ENCODE data around the gene ATP9B.
"Not testable (repeated sequence)": the region's sequence is repeated elsewhere in the genome, so short reads cannot be mapped to it uniquely, and the experiment has no call there.

ATP9B gene

GRCh38 chr18:79169958-79170555 lies 100.9 kb downstream of the ATP9B start:
- H3K36me3 ChIP-seq (ENCODE audit: control insufficient read depth, insufficient read depth, low read length), result peaks cover 28% of the 10 kb centered on the region
- no peaks in the 10 kb centered on the region for H3K9me3 ChIP-seq (ENCODE audit: control insufficient read depth, low read length)
- WGBS, 2 experiments (ENCODE audit: insufficient coverage in 2 of 2), result 90 to 91% methylated on average over 4 to 8 of the region's 8 CpGs
- H3K4me3 ChIP-seq (ENCODE audit: extremely low read depth, insufficient read depth, low read length, poor library complexity, severe bottlenecking), result no peak overlapping the region
- no peak overlapping the region for H3K27ac ChIP-seq (ENCODE audit: low read depth, low read length, severe bottlenecking)
- H3K4me1 ChIP-seq (ENCODE audit: control insufficient read depth, insufficient read depth, low read length, poor library complexity, severe bottlenecking), result no peaks in the 10 kb centered on the region

DNA sequence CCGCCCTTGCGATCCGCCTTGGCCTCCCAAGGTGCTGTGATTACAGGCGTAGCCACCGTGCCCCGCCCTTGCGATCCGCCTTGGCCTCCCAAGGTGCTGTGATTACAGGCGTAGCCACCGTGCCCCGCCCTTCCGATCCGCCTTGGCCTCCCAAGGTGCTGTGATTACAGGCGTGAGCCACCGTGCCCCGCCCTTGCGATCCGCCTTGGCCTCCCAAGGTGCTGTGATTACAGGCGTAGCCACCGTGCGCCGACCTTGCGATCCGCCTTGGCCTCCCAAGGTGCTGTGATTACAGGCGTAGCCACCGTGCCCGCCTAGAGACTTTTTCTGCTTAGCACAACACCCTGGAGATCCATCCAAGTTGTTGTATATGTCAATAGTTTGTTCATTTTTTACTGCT lies 103.1 kb downstream of the ATP9B start:
- 81 to 95% methylated on average over 18 of the region's 27 CpGs for WGBS, 2 experiments (ENCODE audit: insufficient coverage in 2 of 2)
- not testable (repeated sequence) for H3K27ac ChIP-seq (ENCODE audit: low read depth, low read length, severe bottlenecking); H3K36me3 ChIP-seq (ENCODE audit: control insufficient read depth, insufficient read depth, low read length); H3K4me1 ChIP-seq (ENCODE audit: control insufficient read depth, insufficient read depth, low read length, poor library complexity, severe bottlenecking); H3K4me3 ChIP-seq (ENCODE audit: extremely low read depth, insufficient read depth, low read length, poor library complexity, severe bottlenecking); H3K9me3 ChIP-seq (ENCODE audit: control insufficient read depth, low read length)

DNA sequence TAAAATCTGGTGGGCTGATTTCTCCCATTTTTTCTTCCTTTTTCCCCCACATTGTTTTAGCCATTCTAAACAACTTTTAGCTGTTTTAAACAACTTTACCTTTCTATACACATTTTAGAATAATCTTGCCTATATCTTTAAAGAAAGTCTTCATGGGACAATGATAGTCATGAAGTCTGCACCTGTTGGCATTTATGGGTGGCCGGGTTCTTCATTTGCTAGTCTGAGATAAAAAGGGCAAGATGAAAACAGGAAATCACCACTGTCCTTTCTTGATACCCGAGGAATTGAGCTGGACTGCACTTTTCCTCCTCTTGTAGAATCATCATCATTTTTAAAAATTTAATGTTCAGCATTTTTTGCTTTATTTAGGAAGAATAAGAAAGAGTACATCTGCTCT lies 104.5 kb downstream of the ATP9B start:
- 80% methylated on average over 1 of the region's 2 CpGs; no CpG with 5 or more reads in 1 of the 2 experiments for WGBS, 2 experiments (ENCODE audit: insufficient coverage in 2 of 2)
- Histone ChIP-seq H3K36me3 (ENCODE audit: control insufficient read depth, insufficient read depth, low read length) (peaks cover 4% of the 10 kb centered on the region), H3K9me3 (ENCODE audit: control insufficient read depth, low read length) (no peaks in the 10 kb centered on the region), H3K27ac (ENCODE audit: low read depth, low read length, severe bottlenecking) (no peak overlapping the region), H3K4me3 (ENCODE audit: extremely low read depth, insufficient read depth, low read length, poor library complexity, severe bottlenecking) (no peak overlapping the region), H3K4me1 (ENCODE audit: control insufficient read depth, insufficient read depth, low read length, poor library complexity, severe bottlenecking) (no peaks in the 10 kb centered on the region)

- H3K4me1 ChIP-seq (ENCODE audit: control insufficient read depth, insufficient read depth, low read length, poor library complexity, severe bottlenecking), result no peaks in the 10 kb centered on the region
- no peaks in the 10 kb centered on the region for H3K9me3 ChIP-seq (ENCODE audit: control insufficient read depth, low read length)
- H3K4me3 ChIP-seq (ENCODE audit: extremely low read depth, insufficient read depth, low read length, poor library complexity, severe bottlenecking), result no peak overlapping the region
- H3K27ac ChIP-seq (ENCODE audit: low read depth, low read length, severe bottlenecking), result no peak overlapping the region
- WGBS, 2 experiments (ENCODE audit: insufficient coverage in 2 of 2), result 91 to 92% methylated on average over 8 to 10 of the region's 10 CpGs
- peaks cover 4% of the 10 kb centered on the region for H3K36me3 ChIP-seq (ENCODE audit: control insufficient read depth, insufficient read depth, low read length)
These were observed 108.9 kb downstream of the ATP9B start for GRCh38 chr18:79178113-79178531.

DNA sequence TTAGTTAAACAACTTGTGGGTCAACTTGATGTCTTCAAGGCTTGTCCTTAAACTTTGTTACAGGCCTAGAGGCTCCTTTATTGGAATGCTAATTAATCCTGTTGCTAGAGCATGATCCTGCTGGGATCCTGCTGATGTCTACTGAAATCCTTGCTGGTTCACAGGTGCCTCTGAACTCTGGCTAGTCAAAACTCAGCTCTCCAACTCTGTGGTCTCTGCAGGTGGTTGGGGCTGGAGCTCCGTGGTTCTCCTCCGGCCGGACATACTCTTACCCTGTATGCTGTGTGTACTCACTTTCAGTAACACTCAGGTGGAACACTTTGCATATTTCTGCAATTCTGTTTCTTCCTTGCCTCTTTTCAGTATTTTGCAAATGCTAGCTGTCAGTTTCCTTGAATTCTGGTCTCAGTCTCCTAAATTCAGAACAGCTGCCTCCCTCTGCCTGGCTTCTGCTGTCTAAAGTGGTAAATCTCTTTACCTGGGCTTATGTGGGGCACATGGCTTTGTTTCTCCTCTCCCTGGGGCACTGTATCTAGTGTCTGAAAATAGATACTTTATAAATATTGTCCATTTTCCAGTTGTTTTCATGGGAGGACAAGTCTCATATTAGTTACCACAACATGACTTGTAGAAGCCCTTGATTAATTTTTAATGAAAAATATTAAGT lies 113.0 kb downstream of the ATP9B start:
- Histone ChIP-seq H3K4me1 (ENCODE audit: control insufficient read depth, insufficient read depth, low read length, poor library complexity, severe bottlenecking) (no peaks in the 10 kb centered on the region), H3K27ac (ENCODE audit: low read depth, low read length, severe bottlenecking) (no peak overlapping the region), H3K9me3 (ENCODE audit: control insufficient read depth, low read length) (no peaks in the 10 kb centered on the region), H3K36me3 (ENCODE audit: control insufficient read depth, insufficient read depth, low read length) (no peaks in the 10 kb centered on the region), H3K4me3 (ENCODE audit: extremely low read depth, insufficient read depth, low read length, poor library complexity, severe bottlenecking) (no peak overlapping the region)
- 28 to 46% methylated on average over 3 of the region's 3 CpGs for WGBS, 2 experiments (ENCODE audit: insufficient coverage in 2 of 2)

GRCh38 chr18:79185648-79186047 lies 116.5 kb downstream of the ATP9B start:
- H3K27ac ChIP-seq (ENCODE audit: low read depth, low read length, severe bottlenecking), result no peak overlapping the region
- no peaks in the 10 kb centered on the region for H3K9me3 ChIP-seq (ENCODE audit: control insufficient read depth, low read length)
- H3K36me3 ChIP-seq (ENCODE audit: control insufficient read depth, insufficient read depth, low read length), result no peaks in the 10 kb centered on the region
- no peaks in the 10 kb centered on the region for H3K4me1 ChIP-seq (ENCODE audit: control insufficient read depth, insufficient read depth, low read length, poor library complexity, severe bottlenecking)
- 87% methylated on average over 3 of the region's 3 CpGs; no CpG with 5 or more reads in 1 of the 2 experiments for WGBS, 2 experiments (ENCODE audit: insufficient coverage in 2 of 2)
- no peak overlapping the region for H3K4me3 ChIP-seq (ENCODE audit: extremely low read depth, insufficient read depth, low read length, poor library complexity, severe bottlenecking)

- WGBS, 2 experiments (ENCODE audit: insufficient coverage in 2 of 2), result 100% methylated on average over 1 of the region's 2 CpGs
- Histone ChIP-seq H3K4me3 (ENCODE audit: extremely low read depth, insufficient read depth, low read length, poor library complexity, severe bottlenecking) (no peak overlapping the region), H3K27ac (ENCODE audit: low read depth, low read length, severe bottlenecking) (no peak overlapping the region), H3K4me1 (ENCODE audit: control insufficient read depth, insufficient read depth, low read length, poor library complexity, severe bottlenecking) (no peaks in the 10 kb centered on the region), H3K36me3 (ENCODE audit: control insufficient read depth, insufficient read depth, low read length) (no peaks in the 10 kb centered on the region), H3K9me3 (ENCODE audit: control insufficient read depth, low read length) (no peaks in the 10 kb centered on the region)
These were observed 117.5 kb downstream of the ATP9B start for GRCh38 chr18:79186649-79187048.

GRCh38 chr18:79187532-79188277 lies 118.5 kb downstream of the ATP9B start:
- H3K9me3 ChIP-seq (ENCODE audit: control insufficient read depth, low read length), result no peaks in the 10 kb centered on the region
- H3K36me3 ChIP-seq (ENCODE audit: control insufficient read depth, insufficient read depth, low read length), result no peaks in the 10 kb centered on the region
- no peaks in the 10 kb centered on the region for H3K4me1 ChIP-seq (ENCODE audit: control insufficient read depth, insufficient read depth, low read length, poor library complexity, severe bottlenecking)
- 79 to 91% methylated on average over 3 to 5 of the region's 7 CpGs for WGBS, 2 experiments (ENCODE audit: insufficient coverage in 2 of 2)
- H3K27ac ChIP-seq (ENCODE audit: low read depth, low read length, severe bottlenecking), result no peak overlapping the region
- no peak overlapping the region for H3K4me3 ChIP-seq (ENCODE audit: extremely low read depth, insufficient read depth, low read length, poor library complexity, severe bottlenecking)

DNA sequence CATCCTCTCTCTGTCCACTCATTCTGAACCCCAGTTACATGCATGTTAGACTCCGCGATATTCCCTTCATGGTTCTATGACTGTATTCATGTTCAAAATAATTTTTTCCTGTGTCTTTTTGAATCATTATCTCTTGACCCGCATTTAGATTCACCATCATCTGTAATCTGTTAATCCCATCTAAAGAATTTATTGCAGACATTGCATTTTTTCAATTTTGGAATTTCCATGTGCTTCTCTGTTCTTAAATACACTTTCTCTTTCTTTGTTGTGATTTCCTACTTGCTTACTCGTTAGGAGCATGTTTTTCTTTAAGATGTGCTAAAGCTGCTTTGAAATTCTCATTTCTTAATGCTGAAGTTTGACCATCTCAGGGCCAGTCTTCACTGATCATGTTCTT lies 122.2 kb downstream of the ATP9B start:
- Histone ChIP-seq H3K27ac (ENCODE audit: low read depth, low read length, severe bottlenecking) (no peak overlapping the region), H3K4me3 (ENCODE audit: extremely low read depth, insufficient read depth, low read length, poor library complexity, severe bottlenecking) (no peak overlapping the region), H3K9me3 (ENCODE audit: control insufficient read depth, low read length) (no peaks in the 10 kb centered on the region), H3K36me3 (ENCODE audit: control insufficient read depth, insufficient read depth, low read length) (peaks cover 15% of the 10 kb centered on the region), H3K4me1 (ENCODE audit: control insufficient read depth, insufficient read depth, low read length, poor library complexity, severe bottlenecking) (no peaks in the 10 kb centered on the region)
- WGBS, 2 experiments (ENCODE audit: insufficient coverage in 2 of 2), result 92 to 100% methylated on average over 3 to 4 of the region's 4 CpGs

GRCh38 chr18:79191956-79192355 lies 122.8 kb downstream of the ATP9B start:
- no peaks in the 10 kb centered on the region for H3K4me1 ChIP-seq (ENCODE audit: control insufficient read depth, insufficient read depth, low read length, poor library complexity, severe bottlenecking)
- no peaks in the 10 kb centered on the region for H3K9me3 ChIP-seq (ENCODE audit: control insufficient read depth, low read length)
- 89 to 100% methylated on average over 1 of the region's 5 CpGs for whole genome bisulfite sequencing, 2 experiments (ENCODE audit: insufficient coverage in 2 of 2)
- no peak overlapping the region for H3K27ac ChIP-seq (ENCODE audit: low read depth, low read length, severe bottlenecking)
- H3K4me3 ChIP-seq (ENCODE audit: extremely low read depth, insufficient read depth, low read length, poor library complexity, severe bottlenecking), result no peak overlapping the region
- peaks cover 15% of the 10 kb centered on the region for H3K36me3 ChIP-seq (ENCODE audit: control insufficient read depth, insufficient read depth, low read length)

- Histone ChIP-seq H3K27ac (ENCODE audit: low read depth, low read length, severe bottlenecking) (no peak overlapping the region), H3K36me3 (ENCODE audit: control insufficient read depth, insufficient read depth, low read length) (peaks cover 15% of the 10 kb centered on the region), H3K4me3 (ENCODE audit: extremely low read depth, insufficient read depth, low read length, poor library complexity, severe bottlenecking) (no peak overlapping the region), H3K4me1 (ENCODE audit: control insufficient read depth, insufficient read depth, low read length, poor library complexity, severe bottlenecking) (no peaks in the 10 kb centered on the region), H3K9me3 (ENCODE audit: control insufficient read depth, low read length) (no peaks in the 10 kb centered on the region)
- WGBS, 2 experiments (ENCODE audit: insufficient coverage in 2 of 2), result 95% methylated on average over 2 of the region's 2 CpGs
These were observed 124.6 kb downstream of the ATP9B start for GRCh38 chr18:79193826-79194225.

All from mesodermal cell (in vitro differentiated cells).